ENCODE results near the gene R3HDML. TPM values are rescaled to one million over a fixed set of nuclear protein-coding genes. Genes with fewer than 3 reads are reported as not detected.

The R3HDML gene
- total RNA-seq = not detected in 2 replicates

DNA sequence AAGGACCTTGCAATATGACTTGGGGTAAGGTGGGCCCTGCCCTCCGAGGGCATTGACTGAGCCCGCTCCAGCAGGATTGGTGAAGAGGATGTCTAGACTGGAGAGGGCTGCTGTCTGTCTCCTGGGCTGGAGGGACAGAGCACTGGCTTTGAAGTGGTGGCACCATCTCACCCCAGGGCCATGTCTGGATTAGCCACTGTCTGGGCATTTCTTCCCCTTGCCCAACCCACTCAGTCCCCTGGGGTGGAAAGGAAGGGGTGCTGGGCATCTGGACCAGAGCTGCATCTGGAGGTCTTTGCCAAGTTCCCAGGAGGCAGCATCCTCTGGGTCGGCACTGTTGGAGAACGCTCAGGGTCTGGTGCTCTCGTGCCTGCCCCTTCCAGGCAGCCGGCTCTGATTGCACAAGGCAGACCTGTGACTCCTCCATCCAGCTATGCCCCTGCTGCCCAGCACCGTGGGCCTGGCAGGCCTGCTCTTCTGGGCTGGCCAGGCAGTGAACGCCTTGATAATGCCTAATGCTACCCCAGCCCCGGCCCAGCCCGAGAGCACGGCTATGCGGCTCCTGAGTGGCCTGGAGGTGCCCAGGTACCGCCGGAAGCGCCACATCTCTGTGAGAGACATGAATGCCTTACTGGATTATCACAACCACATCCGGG, at the start of gene R3HDML:
Gene R3HDML (plus strand): TSS at position 319 of the 656 bp plus-strand sequence. CDS start 115 bp downstream, at position 434.

GRCh38 chr20:44310664-44311639, 25.9 kb upstream of the R3HDML start, which contains the start of gene FITM2:
TSS of gene FITM2 (minus strand) at chr20:44311202. CDS start at chr20:44311148, 54 bp downstream.

DNA sequence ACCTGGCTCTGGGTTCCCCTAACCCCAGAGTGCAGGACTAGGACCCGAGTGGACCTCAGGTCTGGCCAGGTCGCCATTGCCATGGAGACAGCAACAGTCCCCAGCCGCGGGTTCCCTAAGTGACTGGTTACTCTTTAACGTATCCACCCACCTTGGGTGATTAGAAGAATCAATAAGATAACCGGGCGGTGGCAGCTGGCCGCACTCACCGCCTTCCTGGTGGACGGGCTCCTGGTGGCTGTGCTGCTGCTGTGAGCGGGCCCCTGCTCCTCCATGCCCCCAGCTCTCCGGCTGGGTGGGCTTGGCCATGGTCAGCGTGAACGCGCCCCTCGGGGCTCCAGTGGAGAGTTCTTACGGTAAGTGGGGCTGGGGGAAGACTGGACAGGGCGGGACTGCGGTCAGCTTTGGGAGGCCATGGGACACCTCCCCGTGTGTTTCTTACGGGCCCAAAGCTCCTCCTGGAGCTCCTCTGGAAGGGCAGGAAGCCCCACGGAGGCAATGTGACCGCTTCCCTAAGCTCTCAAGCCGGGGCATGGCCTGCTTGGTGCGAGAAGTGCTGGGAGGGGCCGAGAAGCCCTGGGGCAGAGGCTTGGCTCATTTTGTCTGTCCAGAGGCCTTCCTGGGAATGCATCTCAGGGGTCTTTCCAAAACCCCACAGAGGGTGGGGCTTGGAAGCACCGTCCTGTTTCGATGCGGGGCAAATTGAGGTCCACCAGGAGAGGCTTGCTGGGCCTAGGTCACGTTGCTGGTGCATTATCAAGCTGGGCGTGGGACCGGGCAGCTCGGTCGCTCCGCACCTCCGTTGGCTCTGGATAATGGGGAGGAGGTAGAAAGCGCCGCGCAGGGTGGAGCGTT, 18.9 kb downstream of the R3HDML start, which contains the start of gene HNF4A:
Gene HNF4A (plus strand): TSS at position 202 of the 855 bp plus-strand sequence. CDS start 106 bp downstream, at position 308.

Other genes starting within 250 kb of the R3HDML start
- gene JPH2, start 149.9 kb upstream of the R3HDML start, total RNA-seq = under 0.01 and 0.50 TPM in 2 replicates
- gene OSER1, start 126.3 kb upstream of the R3HDML start, total RNA-seq = 54.1 and 61.2 TPM in 2 replicates
- gene GDAP1L1, start 89.7 kb upstream of the R3HDML start, total RNA-seq = not detected in 2 replicates
- 6.0 and 9.6 TPM in 2 replicates for gene FITM2, start 25.8 kb upstream of the R3HDML start, total RNA-seq
- not detected in 2 replicates for gene HNF4A, start 18.7 kb downstream of the R3HDML start, total RNA-seq
- 17.2 and 20.3 TPM in 2 replicates for gene TTPAL, start 138.8 kb downstream of the R3HDML start, total RNA-seq
- gene SERINC3, start 185.0 kb downstream of the R3HDML start, total RNA-seq = 92.4 and 144 TPM in 2 replicates
- gene PKIG, start 245.5 kb downstream of the R3HDML start, total RNA-seq = 129 and 140 TPM in 2 replicates